H9 (cell line): ENCODE data around the gene PAFAH1B2. TPM values are rescaled to one million over a fixed set of nuclear protein-coding genes. Genes with fewer than 3 reads are reported as not detected.

Experiments
- DNase-seq: peaks from one replicate; pipeline ENCODE4 v3.0.0-alpha.2; 2017
- H2AFZ ChIP-seq: one replicate; pipeline ENCODE4 v1.6.1; 2013; ENCODE audit warnings: mild to moderate bottlenecking, low read length, control low read depth, moderate library complexity
- H2AK5ac ChIP-seq: 2 replicates; pipeline ENCODE4 v1.6.1; 2013; ENCODE audit warnings: low read length, control low read depth, mixed read lengths; ENCODE audit not compliant: insufficient read length
- H2BK120ac ChIP-seq: one replicate; pipeline ENCODE4 v1.6.1; 2013; ENCODE audit warnings: low read depth, mild to moderate bottlenecking, low read length, control low read depth, inconsistent platforms; ENCODE audit not compliant: poor library complexity, severe bottlenecking
- H2BK12ac ChIP-seq: 2 replicates; pipeline ENCODE4 v1.6.1; 2013; ENCODE audit warnings: low read length, control low read depth, mixed read lengths, low read depth; ENCODE audit not compliant: insufficient read length
- H2BK15ac ChIP-seq: 2 replicates; pipeline ENCODE4 v1.6.1; 2013; ENCODE audit warnings: low read depth, low read length, control low read depth
- H2BK20ac ChIP-seq: one replicate; pipeline ENCODE4 v1.6.1; 2013; ENCODE audit warnings: low read depth, mild to moderate bottlenecking, low read length, control low read depth, inconsistent platforms; ENCODE audit not compliant: poor library complexity, severe bottlenecking
- H2BK5ac ChIP-seq: 2 replicates; pipeline ENCODE4 v1.6.1; 2013; ENCODE audit warnings: low read length, control low read depth, mixed read lengths; ENCODE audit not compliant: insufficient read length
- H3K14ac ChIP-seq: 2 replicates; pipeline ENCODE4 v1.6.1; 2013; ENCODE audit warnings: low read length, control low read depth; ENCODE audit not compliant: insufficient read depth
- H3K18ac ChIP-seq: 2 replicates; pipeline ENCODE4 v1.6.1; 2013; ENCODE audit warnings: low read depth, mild to moderate bottlenecking, mixed read lengths, low read length, control low read depth; ENCODE audit not compliant: insufficient read length
- H3K23ac ChIP-seq: 2 replicates; pipeline ENCODE4 v1.6.1; 2013; ENCODE audit warnings: low read length, control low read depth, mixed read lengths, low read depth; ENCODE audit not compliant: insufficient read length
- H3K23me2 ChIP-seq: 2 replicates; pipeline ENCODE4 v1.6.1; 2013; ENCODE audit warnings: low read depth, mild to moderate bottlenecking, mixed read lengths, low read length, control low read depth; ENCODE audit not compliant: insufficient read length, poor library complexity, severe bottlenecking
- H3K27ac ChIP-seq: 2 replicates; pipeline ENCODE4 v1.5.1; 2013; ENCODE audit warnings: low read length, control low read depth, mixed read lengths, low read depth; ENCODE audit not compliant: insufficient read length
- H3K27me3 ChIP-seq: 2 replicates; pipeline ENCODE4 v1.6.1; 2013; ENCODE audit warnings: low read length, control low read depth, inconsistent platforms; ENCODE audit not compliant: insufficient read depth
- H3K4ac ChIP-seq: 2 replicates; pipeline ENCODE4 v1.6.1; 2013; ENCODE audit warnings: low read depth, mild to moderate bottlenecking, control low read depth, inconsistent platforms, low read length, moderate library complexity
- H3K4me1 ChIP-seq: 2 replicates; pipeline ENCODE4 v1.6.1; 2013; ENCODE audit warnings: low read length, control low read depth, inconsistent platforms; ENCODE audit not compliant: insufficient read depth
- H3K4me2 ChIP-seq: 2 replicates; pipeline ENCODE4 v1.6.1; 2013; ENCODE audit warnings: low read length, control low read depth, mixed read lengths; ENCODE audit not compliant: insufficient read length, insufficient read depth
- H3K56ac ChIP-seq: 2 replicates; pipeline ENCODE4 v1.6.1; 2013; ENCODE audit warnings: low read depth, mild to moderate bottlenecking, mixed read lengths, low read length, control low read depth; ENCODE audit not compliant: insufficient read length
- H3K79me1 ChIP-seq: 2 replicates; pipeline ENCODE4 v1.6.1; 2013; ENCODE audit warnings: low read depth, mild to moderate bottlenecking, moderate library complexity, low read length, control low read depth, inconsistent platforms; ENCODE audit not compliant: insufficient read depth, poor library complexity, severe bottlenecking
- H3K79me2 ChIP-seq: 2 replicates; pipeline ENCODE4 v1.6.1; 2013; ENCODE audit warnings: low read length, control low read depth, inconsistent platforms; ENCODE audit not compliant: insufficient read depth
- H3K9ac ChIP-seq: 2 replicates; pipeline ENCODE4 v1.6.1; 2013; ENCODE audit warnings: low read length, control low read depth, mixed read lengths; ENCODE audit not compliant: insufficient read length; ENCODE audit errors: extremely low read depth
- H3K9me3 ChIP-seq: one replicate; pipeline ENCODE4 v1.6.1; 2013; ENCODE audit warnings: low read depth, low read length, inconsistent platforms; ENCODE audit not compliant: control insufficient read depth
- H3T11ph ChIP-seq: one replicate; pipeline ENCODE4 v1.6.1; 2013; ENCODE audit warnings: mild to moderate bottlenecking, low read length, control low read depth, inconsistent platforms
- H4K20me1 ChIP-seq: one replicate; pipeline ENCODE4 v1.6.1; 2013; ENCODE audit not compliant: control insufficient read depth, insufficient read length, insufficient read depth
- H4K5ac ChIP-seq: 2 replicates; pipeline ENCODE4 v1.6.1; 2013; ENCODE audit warnings: low read depth, mild to moderate bottlenecking, mixed read lengths, low read length, control low read depth; ENCODE audit not compliant: insufficient read length
- H4K8ac ChIP-seq: replicated peaks from 2 replicates; pipeline ENCODE4 v1.6.1; 2013; ENCODE audit warnings: low read length, control low read depth, mixed read lengths, low read depth; ENCODE audit not compliant: insufficient read length
- H4K91ac ChIP-seq: 2 replicates; pipeline ENCODE4 v1.6.1; 2013; ENCODE audit warnings: low read depth, mild to moderate bottlenecking, moderate library complexity, mixed read lengths, low read length, control low read depth; ENCODE audit not compliant: insufficient read length
- H3K27ac Mint-ChIP-seq, 3 experiments: 2 replicates in 2 of 3; 3 replicates in 1 of 3; pipeline ENCODE4 v1.8.0; 2020 to 2021; ENCODE audit warnings: mixed read lengths in 3 of 3, mild to moderate bottlenecking in 1 of 3, moderate library complexity in 1 of 3
- H3K27me3 Mint-ChIP-seq: 2 replicates; pipeline ENCODE4 v1.8.0; 2021; ENCODE audit warnings: low read depth, mild to moderate bottlenecking, moderate library complexity, mixed read lengths
- H3K36me3 Mint-ChIP-seq, 3 experiments: 2 replicates in 2 of 3; 3 replicates in 1 of 3; pipeline ENCODE4 v1.8.0; 2020 to 2021; ENCODE audit warnings: low read depth in 3 of 3, mixed read lengths in 3 of 3; ENCODE audit not compliant: insufficient read depth in 1 of 3
- H3K4me1 Mint-ChIP-seq, 2 experiments: 2 replicates each; pipeline ENCODE4 v1.8.0; 2020; ENCODE audit warnings: mixed read lengths in 2 of 2
- H3K4me3 Mint-ChIP-seq, 2 experiments: 2 replicates in 1 of 2; 3 replicates in 1 of 2; pipeline ENCODE4 v1.8.0; 2020 to 2021; ENCODE audit warnings: mild to moderate bottlenecking in 2 of 2, mixed read lengths in 2 of 2, moderate library complexity in 1 of 2
- H3K9me3 Mint-ChIP-seq, 2 experiments: 2 replicates in 1 of 2; 3 replicates in 1 of 2; pipeline ENCODE4 v1.8.0; 2020; ENCODE audit warnings: mild to moderate bottlenecking in 2 of 2, mixed read lengths in 2 of 2, moderate library complexity in 1 of 2
- CTCF ChIP-seq: fragments of 200-600 bp; sonication (generic); conservative IDR thresholded peaks from 3 replicates; pipeline ENCODE4 v1.8.0; 2021; ENCODE audit warnings: antibody characterized with exemption, mild to moderate bottlenecking
- WGBS: extraction: QIAGEN DNeasy Blood & Tissue Kit; methylation state at CpG from one replicate; pipeline ENCODE4 v1.1.7; 2013; ENCODE audit warnings: missing lambda C conversion rate, low lambda C conversion rate, mixed read lengths; ENCODE audit not compliant: insufficient read length; ENCODE audit errors: extremely low coverage; 5-methylcytosine and 5-hydroxymethylcytosine counted together
- total RNA-seq: library from RNA; stranded (reverse); gene quantifications from 2 replicates; pipeline ENCODE4 v1.2.1, GENCODE V29; 2021

Gene PAFAH1B2
- total RNA-seq, 1 experiment from 2014 or later: 161 TPM

GRCh38 chr11:117122556-117122955 lies 21.5 kb upstream of the PAFAH1B2 start:
- no peak for DNase-seq
- Histone ChIP-seq H4K91ac (no peak overlapping the region), H3K18ac (no peak overlapping the region), H2AK5ac (no peak overlapping the region), H2BK5ac (no peak overlapping the region), H2AFZ (no peak overlapping the region), H4K20me1 (no peaks in the 10 kb centered on the region), H3K79me1 (no peaks in the 10 kb centered on the region), H3K23ac (no peak overlapping the region), H3K79me2 (no peaks in the 10 kb centered on the region), H3K4me2 (no peak overlapping the region), H3K27ac (no peak overlapping the region), H4K8ac (no peak overlapping the region), H2BK15ac (no peak overlapping the region), H2BK20ac (no peak overlapping the region), H3K4ac (no peak overlapping the region), H3K4me1 (no peaks in the 10 kb centered on the region), H3K9ac (no peak overlapping the region), H4K5ac (no peak overlapping the region), H3K23me2 (no peaks in the 10 kb centered on the region), H3T11ph (no peak overlapping the region), H2BK12ac (no peak overlapping the region), H3K56ac (no peak overlapping the region), H2BK120ac (no peak overlapping the region), H3K27me3 (no peaks in the 10 kb centered on the region), H3K14ac (no peak overlapping the region), H3K9me3 (no peaks in the 10 kb centered on the region)
- peaks cover 19% of the 10 kb centered on the region for H3K27me3 Mint-ChIP-seq
- H3K4me1 Mint-ChIP-seq: no peaks in the 10 kb centered on the region
- no peaks in the 10 kb centered on the region for H3K9me3 Mint-ChIP-seq
- H3K36me3 Mint-ChIP-seq: no peaks in the 10 kb centered on the region
- no CpG with 5 or more reads among the region's 5 CpGs for WGBS
- H3K27ac Mint-ChIP-seq: no peak overlapping the region
- no peak overlapping the region for H3K4me3 Mint-ChIP-seq
- TF ChIP-seq CTCF: no peak
